ENCODE data around the gene DDX10. TPM values are rescaled to one million over a fixed set of nuclear protein-coding genes. Genes with fewer than 3 reads are reported as not detected.

The DDX10 gene
- total and polyA plus RNA-seq, 7 donors: 10.0 to 18.0 (median 11.4) TPM

- no peaks in the 10 kb centered on the region for H3K27me3 ChIP-seq (ENCODE audit: insufficient read depth in 3 of 3, low read length in 2 of 3)
- intact Hi-C loops (cut with DNase I): no loop called here
- no peak for ATAC-seq
- H3K27ac ChIP-seq: no peak overlapping the region
- TF ChIP-seq, protein P1, sequence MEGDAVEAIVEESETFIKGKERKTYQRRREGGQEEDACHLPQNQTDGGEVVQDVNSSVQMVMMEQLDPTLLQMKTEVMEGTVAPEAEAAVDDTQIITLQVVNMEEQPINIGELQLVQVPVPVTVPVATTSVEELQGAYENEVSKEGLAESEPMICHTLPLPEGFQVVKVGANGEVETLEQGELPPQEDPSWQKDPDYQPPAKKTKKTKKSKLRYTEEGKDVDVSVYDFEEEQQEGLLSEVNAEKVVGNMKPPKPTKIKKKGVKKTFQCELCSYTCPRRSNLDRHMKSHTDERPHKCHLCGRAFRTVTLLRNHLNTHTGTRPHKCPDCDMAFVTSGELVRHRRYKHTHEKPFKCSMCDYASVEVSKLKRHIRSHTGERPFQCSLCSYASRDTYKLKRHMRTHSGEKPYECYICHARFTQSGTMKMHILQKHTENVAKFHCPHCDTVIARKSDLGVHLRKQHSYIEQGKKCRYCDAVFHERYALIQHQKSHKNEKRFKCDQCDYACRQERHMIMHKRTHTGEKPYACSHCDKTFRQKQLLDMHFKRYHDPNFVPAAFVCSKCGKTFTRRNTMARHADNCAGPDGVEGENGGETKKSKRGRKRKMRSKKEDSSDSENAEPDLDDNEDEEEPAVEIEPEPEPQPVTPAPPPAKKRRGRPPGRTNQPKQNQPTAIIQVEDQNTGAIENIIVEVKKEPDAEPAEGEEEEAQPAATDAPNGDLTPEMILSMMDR (IDR thresholded peaks at IDR 0.05): no peak
- 90 to 97% (median 94%) methylated on average over 1 of the region's 1 CpG for WGBS, 3 donors
- DNase-seq: no peak
- H3K9me3 ChIP-seq: peaks cover 6% of the 10 kb centered on the region
- H3K36me3 ChIP-seq (ENCODE audit: insufficient read depth in 1 of 2, low read depth in 1 of 2): no peaks in the 10 kb centered on the region
- H3K4me3 ChIP-seq: no peak overlapping the region
- no peaks in the 10 kb centered on the region for H3K4me1 ChIP-seq
Measured at GRCh38 chr11:108825381-108825780, 160.5 kb downstream of the DDX10 start.

- no peak overlapping the region for H3K4me3 ChIP-seq
Measured at GRCh38 chr11:108826136-108826535, 161.3 kb downstream of the DDX10 start.

DNA sequence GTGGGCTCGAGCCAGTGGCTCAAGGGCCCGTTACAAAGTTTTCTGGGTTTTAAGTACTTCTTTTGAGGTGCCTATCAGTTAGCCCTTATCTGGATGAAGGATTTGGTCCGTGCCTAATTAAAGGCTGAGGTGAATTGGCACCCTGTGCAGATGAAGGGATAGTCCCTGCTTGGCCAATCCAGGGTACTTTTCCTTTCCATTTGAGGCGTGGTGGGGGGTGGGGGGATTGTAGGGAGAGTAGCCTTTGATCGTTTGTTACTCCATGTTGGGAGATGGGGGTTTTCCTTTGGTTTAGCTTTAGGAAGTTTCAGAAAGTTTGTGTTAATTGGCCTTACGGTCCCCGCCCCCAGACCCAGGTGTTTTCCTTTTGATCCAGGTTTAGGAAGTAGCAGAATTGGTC lies 170.8 kb downstream of the DDX10 start:
- intact Hi-C loops (cut with DNase I): no loop called here
- no peak overlapping the region for H3K27ac ChIP-seq
- DNase-seq: no peak
- WGBS, 3 donors: 84 to 88% (median 85%) methylated on average over 7 of the region's 7 CpGs
- H3K27me3 ChIP-seq (ENCODE audit: insufficient read depth in 3 of 3, low read length in 2 of 3): no peaks in the 10 kb centered on the region
- TF ChIP-seq, protein P1 (IDR thresholded peaks at IDR 0.05): no peak
- H3K9me3 ChIP-seq: no peaks in the 10 kb centered on the region
- no peak overlapping the region for H3K4me3 ChIP-seq
- ATAC-seq: no peak
- no peaks in the 10 kb centered on the region for H3K4me1 ChIP-seq
- H3K36me3 ChIP-seq (ENCODE audit: insufficient read depth in 1 of 2, low read depth in 1 of 2): peaks cover 0 to 10% of the 10 kb centered on the region in 2 donors

More at GRCh38 chr11:108826136-108826535, 161.3 kb downstream of the DDX10 start:
- ATAC-seq (no peak), DNase-seq (no peak)
- TF ChIP-seq, protein P1 (IDR thresholded peaks at IDR 0.05): no peak
- Histone ChIP-seq H3K9me3 (peaks cover 6% of the 10 kb centered on the region), H3K36me3 (ENCODE audit: insufficient read depth in 1 of 2, low read depth in 1 of 2) (no peaks in the 10 kb centered on the region), H3K27ac (no peak overlapping the region), H3K27me3 (ENCODE audit: insufficient read depth in 3 of 3, low read length in 2 of 3) (no peaks in the 10 kb centered on the region), H3K4me1 (no peaks in the 10 kb centered on the region)
- WGBS, 3 donors: 86 to 92% (median 89%) methylated on average over 2 of the region's 2 CpGs
- intact Hi-C loops (cut with DNase I): no loop called here

- no peak for ATAC-seq
Measured at GRCh38 chr11:108836541-108836940, 171.7 kb downstream of the DDX10 start.

More at GRCh38 chr11:108836541-108836940, 171.7 kb downstream of the DDX10 start:
- no peak overlapping the region for H3K27ac ChIP-seq
- 84 to 95% (median 92%) methylated on average over 7 of the region's 7 CpGs for WGBS, 3 donors
- intact Hi-C loops (cut with DNase I): no loop called here
- no peak overlapping the region for H3K4me3 ChIP-seq
- peaks cover 0 to 10% of the 10 kb centered on the region in 2 donors for H3K36me3 ChIP-seq (ENCODE audit: insufficient read depth in 1 of 2, low read depth in 1 of 2)
- H3K4me1 ChIP-seq: no peaks in the 10 kb centered on the region
- no peaks in the 10 kb centered on the region for H3K27me3 ChIP-seq (ENCODE audit: insufficient read depth in 3 of 3, low read length in 2 of 3)
- TF ChIP-seq, protein P1 (IDR thresholded peaks at IDR 0.05): no peak
- no peaks in the 10 kb centered on the region for H3K9me3 ChIP-seq
- no peak for DNase-seq

All from psoas muscle (tissue), 8 donors.